Measurements from ENCODE around the gene COL1A1.
A peak's percentile ranks its signal among the peaks of the same experiment; 100 is the strongest.

COL1A1 gene

GRCh38 chr17:50163843-50164696 is 37.4 kb downstream of the COL1A1 start:
- H3K4me3 ChIP-seq (ENCODE audit: low read depth, low read length): no peak overlapping the region
- ChIA-PET POLR2A (interaction anchor here (0.5 kb wide), 1 partner anchor 17 kb away, joined by 3 read pairs; no protein-coding TSS in a partner anchor), CTCF (interaction anchor here (0.7 to 14.2 kb wide), 8 partner anchors 9 to 131 kb away, joined by 3 to 455 read pairs (median 4); no protein-coding TSS in a partner anchor)
- no peak for DNase-seq (ENCODE audit: low read depth, low spot score)
- no peak for TF ChIP-seq CTCF (IDR thresholded peaks at IDR 0.05; ENCODE audit: insufficient read depth, low read length, missing control alignments)

- no peak for DNase-seq (ENCODE audit: low read depth, low spot score)
- ChIA-PET CTCF (interaction anchor here (0.7 to 14.2 kb wide), 47 partner anchors 8 to 199 kb away, joined by 3 to 455 read pairs (median 6); partner anchors contain the start of genes PDK2, PPP1R9B, SAMD14 and TMEM92), POLR2A (interaction anchor here (0.6 kb wide), 1 partner anchor 37 kb away, joined by 4 read pairs; no protein-coding TSS in a partner anchor)
- H3K4me3 ChIP-seq (ENCODE audit: low read depth, low read length): no peak overlapping the region
- TF ChIP-seq CTCF (IDR thresholded peaks at IDR 0.05; ENCODE audit: insufficient read depth, low read length, missing control alignments): no peak
These were observed 38.8 kb downstream of the COL1A1 start for GRCh38 chr17:50162466-50163254.

GRCh38 chr17:50161911-50162288 is 39.5 kb downstream of the COL1A1 start:
- DNase-seq (ENCODE audit: low read depth, low spot score): no peak
- H3K4me3 ChIP-seq (ENCODE audit: low read depth, low read length): peak overlapping the region; percentile 23
- ChIA-PET POLR2A (interaction anchor here (0.6 to 1.9 kb wide), 2 partner anchors 10 to 38 kb away, joined by 4 to 12 read pairs; no protein-coding TSS in a partner anchor), CTCF (interaction anchor here (0.7 to 2.8 kb wide), 49 partner anchors 9 to 200 kb away, joined by 3 to 133 read pairs (median 5); partner anchors contain the start of genes PDK2, PPP1R9B, SAMD14 and TMEM92)
- TF ChIP-seq CTCF (IDR thresholded peaks at IDR 0.05; ENCODE audit: insufficient read depth, low read length, missing control alignments): no peak

DNA sequence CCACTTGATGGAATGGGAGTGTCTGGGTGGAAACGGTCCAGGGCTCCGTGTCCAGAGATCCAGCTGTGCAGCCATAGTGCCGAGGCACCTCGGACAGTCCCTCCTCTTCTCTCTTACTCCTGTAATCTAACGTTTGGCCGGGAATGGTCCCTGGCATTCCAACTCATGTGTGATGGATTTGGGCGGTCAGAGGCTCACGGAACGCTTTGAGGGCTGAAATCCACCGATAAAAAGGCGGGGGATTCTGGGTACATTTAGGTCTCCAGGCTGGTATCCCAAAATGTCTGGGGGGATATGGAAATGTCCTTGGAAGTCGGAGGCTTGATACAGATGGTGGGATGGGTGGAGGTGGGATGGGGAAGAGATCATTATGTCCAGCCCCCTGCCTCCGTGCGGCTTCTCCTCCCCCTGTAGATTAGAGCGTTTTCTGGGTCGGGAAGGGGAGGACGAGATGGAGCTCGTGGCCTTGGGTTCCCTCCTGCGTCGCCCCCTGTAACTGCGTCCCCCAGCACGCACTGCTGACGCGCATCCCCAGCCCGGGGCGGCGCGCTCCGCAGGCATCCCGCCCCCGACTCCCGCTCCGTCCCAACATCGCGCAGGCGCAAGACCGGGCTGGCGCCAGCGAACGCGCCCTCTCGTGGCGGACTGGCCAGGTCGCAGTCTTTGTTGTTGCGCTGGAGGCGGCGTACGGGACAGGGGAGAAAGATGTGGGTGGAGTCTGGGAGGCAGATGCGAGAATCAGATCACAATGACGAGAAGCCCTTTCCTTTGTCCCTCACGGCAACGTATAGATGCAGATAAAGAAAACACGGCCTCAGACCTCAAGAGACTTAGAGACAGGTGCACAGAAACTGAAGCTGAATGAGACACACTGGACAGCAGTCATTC is 40.2 kb downstream of the COL1A1 start:
- peak overlapping the region; percentile 75 for H3K4me3 ChIP-seq (ENCODE audit: low read depth, low read length)
- ChIA-PET CTCF (interaction anchor here (0.6 to 2.8 kb wide), 53 partner anchors 10 to 200 kb away, joined by 3 to 133 read pairs (median 5); partner anchors contain the start of genes PDK2, PPP1R9B, SAMD14 and TMEM92), POLR2A (interaction anchor here (0.6 to 1.9 kb wide), 3 partner anchors 9 to 75 kb away, joined by 3 to 12 read pairs (median 5); partner anchors contain the start of gene COL1A1)
- peak; percentile 97 for TF ChIP-seq CTCF (IDR thresholded peaks at IDR 0.05; ENCODE audit: insufficient read depth, low read length, missing control alignments)
- no peak for DNase-seq (ENCODE audit: low read depth, low spot score)

DNA sequence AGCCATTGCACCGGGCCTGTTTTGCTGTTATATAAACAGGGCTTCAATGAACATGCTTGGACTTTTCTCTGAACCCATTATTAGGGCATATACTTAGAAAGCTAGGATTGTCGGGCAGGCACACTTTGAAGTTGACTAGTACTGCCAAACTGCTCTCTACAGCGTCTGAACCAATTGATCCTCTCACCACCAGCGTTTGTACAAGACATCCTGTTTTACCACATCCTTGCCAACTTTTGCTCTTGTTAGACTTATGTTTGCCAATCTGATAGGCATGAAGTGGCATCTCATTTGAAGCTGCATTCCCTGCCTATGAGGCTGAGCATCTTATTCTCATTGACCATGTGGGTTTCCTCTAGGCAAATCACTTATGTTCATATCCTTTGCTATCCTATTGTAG is 43.5 kb downstream of the COL1A1 start:
- ChIA-PET POLR2A (no interaction called here), CTCF (interaction anchor here (0.8 to 11.9 kb wide), 10 partner anchors 8 to 140 kb away, joined by 3 to 143 read pairs (median 4); partner anchors contain the start of gene SGCA)
- no peak for DNase-seq (ENCODE audit: low read depth, low spot score)
- TF ChIP-seq CTCF (IDR thresholded peaks at IDR 0.05; ENCODE audit: insufficient read depth, low read length, missing control alignments): no peak
- H3K4me3 ChIP-seq (ENCODE audit: low read depth, low read length): no peak overlapping the region
